Retinal pigment epithelial cell (primary cell): ENCODE data around the gene PCK2.

Experiments
- DNase-seq: peaks from one replicate; pipeline ENCODE4 v3.0.0-alpha.2; 2010; ENCODE audit warnings: low read depth
- H3K4me3 ChIP-seq: 2 replicates; pipeline ENCODE4 v1.5.1; 2011; ENCODE audit warnings: mild to moderate bottlenecking, low read length, control low read depth, moderate library complexity
- TF ChIP-seq, protein P1 (sequence below): conservative IDR thresholded peaks from 2 replicates; pipeline ENCODE4 v1.5.1; 2011; ENCODE audit warnings: low read depth, low read length, control low read depth, inconsistent platforms

Gene PCK2

DNA sequence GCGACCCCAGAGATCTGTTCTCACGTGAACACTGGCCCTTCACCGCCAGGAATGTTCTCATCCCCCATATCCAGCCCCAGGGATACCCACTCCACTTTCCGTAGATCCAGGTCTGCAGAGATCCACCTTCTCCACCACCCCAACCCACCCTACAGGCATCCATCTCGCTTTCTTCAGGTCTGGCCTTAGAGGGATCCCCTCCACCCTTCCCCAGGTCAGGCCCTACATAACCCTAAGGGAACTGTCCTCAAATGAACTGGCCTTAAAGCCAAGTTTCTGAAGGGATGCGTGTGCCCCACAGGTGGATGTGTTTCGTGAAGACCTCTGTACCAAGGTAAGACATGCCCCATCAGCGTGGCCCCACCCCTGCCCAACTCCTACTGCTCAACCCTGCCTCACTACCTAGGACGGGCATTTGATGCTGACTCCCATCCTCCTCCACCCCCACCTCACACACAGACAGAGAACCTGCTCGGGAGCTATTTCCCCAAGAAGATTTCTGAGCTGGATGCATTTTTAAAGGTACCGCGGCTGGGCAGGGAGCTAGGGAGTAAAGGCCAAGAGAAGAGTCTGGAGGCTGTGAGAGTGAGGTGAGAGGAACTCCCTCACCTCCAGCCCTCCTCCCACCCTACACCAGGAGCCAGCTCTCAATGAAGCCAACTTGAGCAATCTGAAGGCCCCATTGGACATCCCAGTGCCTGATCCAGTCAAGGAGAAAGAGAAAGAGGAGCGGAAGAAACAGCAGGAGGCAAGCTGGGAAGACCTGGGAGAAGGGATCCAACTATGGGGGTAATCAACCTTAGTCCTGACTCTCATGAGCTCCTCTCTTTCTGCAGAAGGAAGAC is 42.8 kb downstream of the PCK2 start:
- no peak for DNase-seq
- TF ChIP-seq, protein P1, sequence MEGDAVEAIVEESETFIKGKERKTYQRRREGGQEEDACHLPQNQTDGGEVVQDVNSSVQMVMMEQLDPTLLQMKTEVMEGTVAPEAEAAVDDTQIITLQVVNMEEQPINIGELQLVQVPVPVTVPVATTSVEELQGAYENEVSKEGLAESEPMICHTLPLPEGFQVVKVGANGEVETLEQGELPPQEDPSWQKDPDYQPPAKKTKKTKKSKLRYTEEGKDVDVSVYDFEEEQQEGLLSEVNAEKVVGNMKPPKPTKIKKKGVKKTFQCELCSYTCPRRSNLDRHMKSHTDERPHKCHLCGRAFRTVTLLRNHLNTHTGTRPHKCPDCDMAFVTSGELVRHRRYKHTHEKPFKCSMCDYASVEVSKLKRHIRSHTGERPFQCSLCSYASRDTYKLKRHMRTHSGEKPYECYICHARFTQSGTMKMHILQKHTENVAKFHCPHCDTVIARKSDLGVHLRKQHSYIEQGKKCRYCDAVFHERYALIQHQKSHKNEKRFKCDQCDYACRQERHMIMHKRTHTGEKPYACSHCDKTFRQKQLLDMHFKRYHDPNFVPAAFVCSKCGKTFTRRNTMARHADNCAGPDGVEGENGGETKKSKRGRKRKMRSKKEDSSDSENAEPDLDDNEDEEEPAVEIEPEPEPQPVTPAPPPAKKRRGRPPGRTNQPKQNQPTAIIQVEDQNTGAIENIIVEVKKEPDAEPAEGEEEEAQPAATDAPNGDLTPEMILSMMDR, result no peak
- peak overlapping the region; percentile 75 for H3K4me3 ChIP-seq

DNA sequence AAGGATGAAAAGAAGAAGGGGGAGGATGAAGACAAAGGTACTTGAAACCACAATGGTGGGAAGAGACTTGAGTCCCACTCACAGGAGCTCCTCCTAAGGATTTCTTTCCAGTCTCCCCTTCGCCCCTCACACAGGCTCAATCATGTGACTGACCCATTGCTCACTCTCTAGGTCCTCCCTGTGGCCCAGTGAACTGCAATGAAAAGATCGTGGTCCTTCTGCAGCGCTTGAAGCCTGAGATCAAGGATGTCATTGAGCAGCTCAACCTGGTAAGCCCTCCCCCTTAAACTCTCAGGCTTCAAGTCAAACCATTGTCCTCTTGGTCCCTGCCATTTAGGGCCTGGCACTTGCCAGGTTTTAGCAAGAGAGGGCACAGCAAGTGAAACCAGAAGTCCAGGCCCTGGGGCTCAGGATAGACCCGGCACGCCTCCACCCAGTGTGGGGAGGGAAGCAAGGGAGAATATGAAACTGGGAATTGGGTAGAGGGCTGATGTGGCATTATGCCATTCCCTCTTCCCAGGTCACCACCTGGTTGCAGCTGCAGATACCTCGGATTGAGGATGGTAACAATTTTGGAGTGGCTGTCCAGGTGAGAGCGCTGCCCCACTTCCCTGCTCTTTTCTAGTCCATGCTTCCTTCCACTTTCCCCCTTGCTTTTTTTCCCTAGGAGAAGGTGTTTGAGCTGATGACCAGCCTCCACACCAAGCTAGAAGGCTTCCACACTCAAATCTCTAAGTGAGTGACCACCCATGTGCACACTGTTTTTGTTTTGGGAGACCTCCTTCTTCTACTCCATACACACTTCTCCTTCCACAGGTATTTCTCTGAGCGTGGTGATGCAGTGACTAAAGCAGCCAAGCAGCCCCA is 43.7 kb downstream of the PCK2 start:
- H3K4me3 ChIP-seq, result no peak overlapping the region
- DNase-seq, result no peak
- TF ChIP-seq, protein P1, result no peak

DNA sequence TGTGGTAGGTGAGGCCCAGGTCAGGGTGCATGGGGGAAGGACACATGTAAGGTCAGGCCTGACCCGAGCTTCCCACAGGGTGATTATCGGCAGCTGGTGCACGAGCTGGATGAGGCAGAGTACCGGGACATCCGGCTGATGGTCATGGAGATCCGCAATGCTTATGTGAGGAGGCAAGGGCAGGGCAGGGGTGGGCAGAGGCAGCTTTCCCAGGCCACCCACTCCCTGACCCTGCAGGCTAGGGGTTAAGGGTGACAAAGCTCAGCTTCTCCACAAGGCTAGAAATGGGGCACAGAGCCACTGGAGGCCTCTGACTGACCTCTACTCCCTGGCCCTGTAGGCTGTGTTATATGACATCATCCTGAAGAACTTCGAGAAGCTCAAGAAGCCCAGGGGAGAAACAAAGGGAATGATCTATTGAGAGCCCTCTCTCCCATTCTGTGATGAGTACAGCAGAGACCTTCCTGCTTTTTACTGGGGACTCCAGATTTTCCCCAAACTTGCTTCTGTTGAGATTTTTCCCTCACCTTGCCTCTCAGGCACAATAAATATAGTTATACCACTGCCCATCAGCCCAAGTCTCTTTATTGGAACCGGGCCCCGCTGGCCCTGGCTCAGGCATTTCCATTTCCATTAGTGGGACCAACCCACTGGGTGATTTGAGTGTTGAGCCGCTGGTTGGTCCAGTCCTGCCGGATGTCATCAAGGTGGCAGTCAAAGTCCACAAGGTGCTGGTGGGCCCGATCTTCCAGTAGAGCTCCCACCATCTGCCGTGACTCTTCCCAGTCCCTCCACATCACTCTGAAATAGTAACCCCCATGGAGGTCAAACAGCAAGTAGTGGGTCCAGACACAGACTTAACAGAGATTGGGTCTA is 44.5 kb downstream of the PCK2 start:
- H3K4me3 ChIP-seq, result no peak overlapping the region
- DNase-seq, result no peak
- TF ChIP-seq, protein P1, result no peak

DNA sequence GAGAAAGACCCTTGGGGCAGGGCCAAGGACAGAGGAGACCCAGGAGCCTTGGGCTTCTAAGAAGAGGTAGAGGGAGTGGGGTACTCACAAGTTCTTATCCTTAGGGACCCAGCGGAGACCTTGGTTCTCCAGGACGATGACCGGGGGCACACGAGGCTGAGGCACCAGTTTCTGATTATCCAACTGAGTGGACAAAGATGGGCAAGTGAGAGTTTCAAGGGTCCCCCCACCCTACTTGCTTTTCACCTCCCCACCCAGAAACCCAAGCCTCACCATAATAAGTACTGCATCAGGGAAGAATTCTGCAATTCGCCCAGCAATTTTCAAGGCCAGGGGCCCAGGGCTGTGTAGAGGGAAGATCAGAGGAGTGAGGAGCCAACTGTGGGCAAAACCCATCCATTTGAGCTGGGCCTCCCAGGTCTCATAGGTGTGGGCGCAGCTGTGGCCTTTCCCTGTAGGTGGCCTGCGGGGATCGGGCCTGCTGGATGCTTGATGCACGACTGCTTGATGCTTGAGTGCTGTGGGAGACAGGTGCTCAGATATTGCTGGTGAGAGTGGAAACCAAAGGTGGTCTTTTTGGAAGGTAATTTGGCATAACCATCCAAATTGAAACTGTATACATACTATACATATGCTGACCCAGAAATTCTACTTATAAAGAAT is 45.3 kb downstream of the PCK2 start:
- H3K4me3 ChIP-seq, result peak overlapping the region; percentile 96
- TF ChIP-seq, protein P1, result no peak
- no peak for DNase-seq

DNA sequence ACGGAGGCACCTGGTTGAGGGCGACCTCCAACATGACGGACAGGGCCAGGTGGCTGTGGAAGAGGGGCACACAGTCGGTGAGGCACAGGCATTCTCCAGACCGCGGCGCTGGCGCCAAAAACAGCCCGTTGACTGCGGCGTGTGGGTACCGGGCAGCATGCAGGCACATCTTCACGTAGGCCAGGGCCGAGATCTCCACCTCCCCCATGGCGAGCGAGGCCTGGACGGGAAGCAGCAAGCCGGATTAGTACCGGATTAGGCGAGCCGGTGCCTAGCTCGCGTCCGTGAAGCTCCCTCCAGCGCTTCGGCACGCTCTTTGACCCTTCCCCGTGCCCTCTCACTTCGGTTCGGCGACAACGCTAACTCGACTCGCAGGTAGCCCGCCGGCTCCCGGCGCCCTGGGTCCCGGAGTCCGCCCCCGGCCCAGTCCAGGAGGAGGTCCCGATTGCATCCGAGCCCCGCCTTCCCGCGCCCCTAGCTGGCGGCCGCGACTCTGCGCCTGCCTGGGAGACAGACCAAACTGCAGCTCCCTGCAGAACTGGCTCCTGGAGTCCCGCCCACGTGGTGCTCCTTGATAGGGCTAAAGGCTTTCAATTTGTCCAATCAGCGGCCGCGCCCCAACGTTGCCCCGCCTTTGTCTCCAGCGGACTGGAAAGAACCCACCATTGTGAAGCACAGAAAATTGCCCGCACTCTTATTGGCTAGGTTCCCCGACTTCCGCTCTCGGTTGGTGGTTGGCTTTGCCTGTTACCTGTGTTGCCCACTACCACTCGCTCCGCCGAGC is 47.2 kb downstream of the PCK2 start, which contains the start of gene EMC9:
Gene EMC9, minus strand, starts transcription at position 495 of the 784 bp plus-strand sequence. Its CDS starts 287 bp downstream, at position 208.
- peak; percentile 98 for DNase-seq
- H3K4me3 ChIP-seq, result peak within 1 kb of the TSS; percentile 96
- TF ChIP-seq, protein P1, result peak; percentile 19
